GM12878 (cell line): ENCODE results near the gene TMEM14A.
"Not testable (repeated sequence)": the region's sequence is repeated elsewhere in the genome, so short reads cannot be mapped to it uniquely, and the experiment has no call there.

ENCODE experiments used
- RAD51 ChIP-seq: fragments of 450-650 bp; IDR thresholded peaks from 2 replicates; pipeline ENCODE4 v1.6.1; 2016; ENCODE audit warnings: moderate library complexity, mild to moderate bottlenecking, inconsistent platforms
- RB1 ChIP-seq: fragments of 450-650 bp; formaldehyde crosslinking; IDR thresholded peaks from 2 replicates; pipeline ENCODE4 v1.6.1; 2017; ENCODE audit warnings: mild to moderate bottlenecking, borderline replicate concordance
- SIN3A ChIP-seq: IDR thresholded peaks from 2 replicates; pipeline ENCODE4 v1.6.1; 2012; ENCODE audit warnings: low read depth, low read length, improper control_type of control experiment
- TAF1 ChIP-seq: IDR thresholded peaks from 2 replicates; pipeline ENCODE4 v1.6.1; 2011; ENCODE audit warnings: mild to moderate bottlenecking, low read depth, low read length, borderline replicate concordance
- TF ChIP-seq, protein P1 (sequence below), 3 experiments: IDR thresholded peaks in 2 of 3; conservative IDR thresholded peaks in 1 of 3; 2 replicates each; pipeline ENCODE4 v1.5.1; 2011; ENCODE audit warnings: low read depth in 3 of 3, low read length in 3 of 3, mild to moderate bottlenecking in 3 of 3, control low read depth in 2 of 3, moderate library complexity in 2 of 3, inconsistent platforms in 1 of 3, mixed read lengths in 1 of 3; ENCODE audit not compliant: control insufficient read depth in 2 of 3, insufficient read depth in 1 of 3; ENCODE audit errors: extremely low read depth in 1 of 3
- TF ChIP-seq, protein P2 (sequence below): IDR thresholded peaks from 2 replicates; pipeline ENCODE4 v1.6.1; 2011; ENCODE audit warnings: borderline replicate concordance, low read depth, mild to moderate bottlenecking, moderate library complexity, mixed read lengths, low read length; ENCODE audit not compliant: insufficient read depth; ENCODE audit errors: extremely low read length

DNA sequence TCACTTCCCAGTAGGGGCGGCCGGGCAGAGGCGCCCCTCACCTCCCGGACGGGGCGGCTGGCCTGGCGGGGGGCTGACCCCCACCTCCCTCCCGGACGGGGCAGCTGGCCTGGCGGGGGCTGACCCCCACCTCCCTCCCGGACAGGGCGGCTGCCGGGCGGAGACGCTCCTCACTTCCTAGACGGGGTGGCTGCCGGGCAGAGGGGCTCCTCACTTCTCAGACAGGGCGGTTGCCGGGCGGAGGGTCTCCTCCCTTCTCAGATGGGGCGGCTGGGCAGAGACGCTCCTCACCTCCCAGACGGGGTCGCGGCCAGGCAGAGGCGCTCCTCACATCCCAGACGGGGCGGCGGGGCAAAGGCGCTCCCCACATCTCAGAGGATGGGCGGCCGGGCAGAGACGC is 15.0 kb upstream of the TMEM14A start:
- not testable (repeated sequence) for TF ChIP-seq RB1, RAD51, TAF1, SIN3A
- TF ChIP-seq, protein P1, sequence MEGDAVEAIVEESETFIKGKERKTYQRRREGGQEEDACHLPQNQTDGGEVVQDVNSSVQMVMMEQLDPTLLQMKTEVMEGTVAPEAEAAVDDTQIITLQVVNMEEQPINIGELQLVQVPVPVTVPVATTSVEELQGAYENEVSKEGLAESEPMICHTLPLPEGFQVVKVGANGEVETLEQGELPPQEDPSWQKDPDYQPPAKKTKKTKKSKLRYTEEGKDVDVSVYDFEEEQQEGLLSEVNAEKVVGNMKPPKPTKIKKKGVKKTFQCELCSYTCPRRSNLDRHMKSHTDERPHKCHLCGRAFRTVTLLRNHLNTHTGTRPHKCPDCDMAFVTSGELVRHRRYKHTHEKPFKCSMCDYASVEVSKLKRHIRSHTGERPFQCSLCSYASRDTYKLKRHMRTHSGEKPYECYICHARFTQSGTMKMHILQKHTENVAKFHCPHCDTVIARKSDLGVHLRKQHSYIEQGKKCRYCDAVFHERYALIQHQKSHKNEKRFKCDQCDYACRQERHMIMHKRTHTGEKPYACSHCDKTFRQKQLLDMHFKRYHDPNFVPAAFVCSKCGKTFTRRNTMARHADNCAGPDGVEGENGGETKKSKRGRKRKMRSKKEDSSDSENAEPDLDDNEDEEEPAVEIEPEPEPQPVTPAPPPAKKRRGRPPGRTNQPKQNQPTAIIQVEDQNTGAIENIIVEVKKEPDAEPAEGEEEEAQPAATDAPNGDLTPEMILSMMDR (IDR thresholded peaks at IDR 0.05 in 2 of 3, conservative IDR thresholded peaks at IDR 0.05 in 1 of 3; ENCODE audit: control insufficient read depth in 2 of 3, extremely low read depth in 1 of 3, insufficient read depth in 1 of 3, low read depth in 3 of 3, low read length in 3 of 3): not testable (repeated sequence)
- TF ChIP-seq, protein P2, sequence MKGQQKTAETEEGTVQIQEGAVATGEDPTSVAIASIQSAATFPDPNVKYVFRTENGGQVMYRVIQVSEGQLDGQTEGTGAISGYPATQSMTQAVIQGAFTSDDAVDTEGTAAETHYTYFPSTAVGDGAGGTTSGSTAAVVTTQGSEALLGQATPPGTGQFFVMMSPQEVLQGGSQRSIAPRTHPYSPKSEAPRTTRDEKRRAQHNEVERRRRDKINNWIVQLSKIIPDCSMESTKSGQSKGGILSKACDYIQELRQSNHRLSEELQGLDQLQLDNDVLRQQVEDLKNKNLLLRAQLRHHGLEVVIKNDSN: not testable (repeated sequence)
